HG02938 (cell line): ENCODE data around the gene VAMP5.
A peak's percentile ranks its signal among the peaks of the same experiment; 100 is the strongest.
"Not testable (repeated sequence)": the region's sequence is repeated elsewhere in the genome, so short reads cannot be mapped to it uniquely, and the experiment has no call there.

ENCODE experiments used
- ATAC-seq: cut with Tn5 transposase; IDR thresholded peaks from one replicate; pipeline ENCODE4 v1.9.1; 2021; ENCODE audit warnings: mild to moderate bottlenecking, moderate library complexity; ENCODE audit not compliant: unreplicated experiment

The VAMP5 gene

DNA sequence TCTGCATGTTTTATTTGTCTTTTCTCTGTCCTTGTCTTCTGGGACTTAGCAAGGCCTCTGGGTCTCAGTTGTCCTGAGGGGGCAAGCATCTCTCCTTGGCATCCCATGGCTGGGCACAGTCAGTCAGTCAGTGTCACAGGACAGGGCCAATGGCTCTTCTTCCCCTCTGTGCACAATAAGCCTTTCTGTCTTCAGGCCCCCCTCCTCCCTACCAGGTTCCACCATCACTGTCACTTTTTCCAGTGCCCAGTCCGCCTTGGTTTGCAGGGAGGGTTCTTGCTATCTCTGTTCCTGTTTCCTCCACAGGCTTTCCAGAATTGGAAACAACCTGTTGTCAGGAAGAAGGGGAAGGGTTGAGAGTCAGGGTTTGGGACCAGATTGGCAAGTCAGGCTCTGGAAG is 1.7 kb upstream of the VAMP5 start:
- no peak for ATAC-seq

DNA sequence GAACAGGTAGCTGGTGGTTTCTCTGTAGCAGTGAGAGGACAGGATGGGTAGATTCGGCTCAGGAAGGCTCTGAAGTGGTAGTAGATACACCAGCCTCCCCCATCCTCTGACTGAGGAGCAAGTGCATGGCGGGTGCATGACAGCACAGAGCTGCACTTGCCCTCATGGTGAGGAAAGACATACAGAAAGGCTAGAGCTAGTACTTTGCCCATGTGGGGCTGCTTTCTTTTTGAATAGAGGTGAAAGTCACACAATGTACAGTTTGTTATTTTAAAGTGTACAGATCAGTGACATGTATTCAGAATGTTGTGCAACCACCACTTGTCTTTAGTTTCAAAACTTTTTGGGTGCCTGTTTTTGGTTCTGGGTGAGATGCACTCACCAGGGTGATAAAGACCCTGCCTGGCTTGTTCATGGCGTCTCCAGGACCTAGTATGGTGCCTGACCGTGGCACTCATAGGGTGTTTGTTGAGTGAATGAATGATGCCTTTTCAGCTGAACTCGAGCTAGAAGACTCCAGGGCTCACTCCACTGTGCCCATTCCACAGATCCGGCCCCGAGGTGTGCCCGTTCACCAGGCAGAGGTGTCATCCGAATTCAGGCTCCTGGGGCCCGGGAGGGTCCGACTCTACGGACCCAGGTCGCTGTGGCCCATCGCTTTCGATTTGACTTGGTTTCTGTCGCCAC is 421 bp upstream of the VAMP5 start:
- peak; percentile 50 for ATAC-seq

DNA sequence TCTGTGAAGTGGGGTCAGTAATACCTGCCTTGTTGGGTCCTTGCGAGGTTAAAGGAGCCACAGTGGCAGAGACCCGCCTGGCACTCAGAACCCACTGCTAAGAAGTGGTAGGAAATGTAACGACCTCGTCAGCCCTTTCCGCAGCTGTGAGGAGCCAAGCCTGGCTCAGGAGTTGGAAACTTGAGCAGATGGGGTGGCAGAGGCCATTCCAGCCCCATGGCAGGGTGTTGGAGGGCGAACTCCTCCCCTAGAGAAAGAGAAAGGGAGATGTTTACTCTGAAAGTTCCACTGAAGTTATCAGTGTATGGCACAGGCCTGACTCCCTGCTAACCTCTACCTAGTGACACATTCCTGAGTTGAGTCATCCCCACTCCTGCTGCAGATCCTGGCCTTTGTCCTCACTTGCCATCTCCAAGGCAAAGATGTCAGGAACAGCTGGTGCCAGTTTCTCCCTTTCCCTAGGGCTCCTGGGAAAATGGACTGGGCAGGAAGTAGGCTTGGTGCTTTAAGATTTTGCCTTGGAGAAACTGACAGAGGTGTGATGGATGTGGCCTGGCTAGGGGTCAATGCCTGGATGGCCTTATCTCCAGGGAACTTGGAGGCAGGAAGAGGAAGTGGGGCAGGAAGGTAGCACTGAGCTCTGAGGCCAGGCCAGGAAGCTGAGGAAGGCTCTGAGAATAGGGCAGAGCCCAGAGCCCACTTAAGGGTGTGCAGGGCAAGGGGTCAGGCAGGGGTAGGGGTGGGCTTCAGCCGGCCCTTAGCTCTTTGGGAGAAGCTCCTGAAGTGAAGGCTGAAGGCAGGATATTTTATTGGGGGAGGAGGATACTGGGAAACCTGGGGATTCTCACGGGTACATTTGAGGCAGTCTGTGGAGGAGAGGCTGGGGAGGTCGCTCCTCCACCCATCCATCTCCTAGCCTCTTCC is 888 bp downstream of the VAMP5 start:
- ATAC-seq = peak; percentile 48

DNA sequence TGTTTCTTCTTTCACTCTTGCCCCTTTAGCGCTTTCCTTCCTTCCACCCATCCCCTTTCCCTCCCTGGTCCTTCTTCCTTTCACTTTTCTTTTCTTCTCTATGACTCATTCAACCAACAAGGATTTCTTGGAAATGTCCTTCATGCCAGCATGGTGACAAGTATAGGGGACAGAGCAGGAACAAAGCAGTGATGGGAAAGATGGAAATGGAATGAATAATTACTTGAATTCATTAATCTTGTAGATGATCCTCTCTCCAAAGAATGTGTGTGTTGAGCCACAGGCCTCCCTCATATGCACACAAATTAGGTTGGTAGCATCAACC is 1.5 kb downstream of the VAMP5 start:
- no peak for ATAC-seq

DNA sequence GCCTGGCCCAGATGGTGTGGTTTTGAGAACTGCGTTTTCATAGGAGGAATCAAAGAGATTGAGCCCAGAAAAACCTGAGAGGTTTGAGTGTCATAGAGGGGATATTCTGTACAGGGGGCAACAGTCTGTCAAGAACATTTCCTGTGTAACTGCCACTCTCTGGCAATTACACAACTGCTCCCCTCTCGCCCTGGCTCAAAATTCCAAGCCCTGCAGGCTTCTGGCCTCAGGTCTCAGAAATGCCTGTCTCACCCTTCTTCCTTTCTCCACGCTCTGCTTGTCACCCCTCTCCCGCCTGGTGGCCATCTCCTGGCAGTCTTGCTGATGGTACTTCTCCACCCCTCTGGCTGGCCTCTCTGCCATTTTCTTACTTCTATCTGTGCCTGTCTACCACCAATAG is 4.0 kb downstream of the VAMP5 start:
- ATAC-seq = no peak

DNA sequence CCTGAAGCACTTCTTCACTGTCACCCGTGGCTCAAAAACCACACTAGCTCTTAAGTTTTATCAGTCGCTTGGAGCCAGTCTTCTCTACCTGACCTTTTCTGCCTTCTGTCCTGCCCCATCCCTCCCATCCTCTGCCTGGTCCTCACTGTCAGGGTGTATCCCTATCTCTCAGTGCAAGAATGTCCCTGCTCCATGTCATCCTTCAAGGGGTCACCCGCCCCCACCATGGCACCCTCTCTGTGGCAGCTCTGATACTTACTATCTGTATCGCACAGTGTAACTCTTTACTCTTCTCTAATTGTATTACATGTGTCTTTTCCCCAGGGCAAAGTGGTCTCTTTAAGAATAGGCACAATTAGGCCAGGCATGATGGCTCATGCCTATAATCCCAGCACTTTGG is 4.4 kb downstream of the VAMP5 start:
- no peak for ATAC-seq

DNA sequence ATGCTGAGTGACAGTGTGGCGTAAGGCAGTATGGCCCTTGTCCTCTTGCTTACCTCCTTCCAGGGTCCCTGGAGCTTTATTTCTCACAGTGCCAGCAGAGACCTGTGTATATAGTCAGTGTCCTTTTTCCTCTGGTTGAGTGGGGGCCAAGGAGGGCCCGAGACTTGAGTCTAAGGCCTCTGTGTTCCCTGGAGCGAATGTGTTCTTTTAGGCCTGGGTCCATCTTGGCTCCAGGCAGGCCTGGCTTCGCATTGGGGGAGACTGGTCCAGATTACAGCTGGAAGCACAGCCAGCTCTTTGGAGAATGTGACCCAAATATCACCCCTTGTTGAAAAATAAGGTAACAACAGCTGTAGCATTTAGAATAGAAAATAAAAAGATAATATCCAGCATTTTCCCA is 5.0 kb downstream of the VAMP5 start:
- no peak for ATAC-seq

DNA sequence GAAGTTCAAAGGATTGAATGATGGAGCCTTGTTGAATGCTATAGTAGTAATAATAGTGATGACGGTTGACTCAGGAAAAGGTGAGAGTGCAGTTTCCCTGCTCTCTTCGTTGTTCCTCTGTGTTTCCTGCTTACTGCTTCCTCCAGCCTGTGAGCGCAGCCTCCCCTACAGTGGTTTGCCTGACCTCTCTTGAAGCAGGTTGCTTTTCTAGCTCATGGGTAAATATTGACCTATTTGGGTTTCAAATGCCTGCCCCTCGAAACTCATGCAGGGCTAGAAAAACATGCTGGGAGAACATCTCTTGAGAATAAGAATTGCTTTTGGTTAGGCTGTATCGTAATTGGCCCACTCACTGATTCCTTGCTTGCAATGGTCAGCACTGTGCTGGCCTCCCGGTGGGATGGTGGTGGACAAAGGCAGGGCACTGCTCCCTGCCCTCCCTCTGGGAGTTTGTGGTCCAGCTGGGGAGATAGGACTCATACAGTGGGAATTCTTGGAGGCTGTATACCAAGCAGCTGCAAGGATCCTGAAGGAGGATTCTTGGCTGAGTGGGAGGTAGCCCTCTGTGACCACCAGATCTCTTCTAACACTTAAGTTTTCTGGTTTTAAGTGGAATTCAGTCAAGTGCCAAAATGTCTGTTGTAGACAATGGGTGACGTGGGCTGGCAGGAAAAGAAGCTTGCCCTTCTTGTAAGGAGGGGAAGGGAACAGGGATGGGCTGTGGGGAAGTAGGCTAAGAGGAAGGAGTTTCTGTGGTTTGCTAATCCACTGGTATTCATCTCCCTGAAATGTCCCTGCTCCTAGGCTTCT is 6.0 kb downstream of the VAMP5 start:
- no peak for ATAC-seq

DNA sequence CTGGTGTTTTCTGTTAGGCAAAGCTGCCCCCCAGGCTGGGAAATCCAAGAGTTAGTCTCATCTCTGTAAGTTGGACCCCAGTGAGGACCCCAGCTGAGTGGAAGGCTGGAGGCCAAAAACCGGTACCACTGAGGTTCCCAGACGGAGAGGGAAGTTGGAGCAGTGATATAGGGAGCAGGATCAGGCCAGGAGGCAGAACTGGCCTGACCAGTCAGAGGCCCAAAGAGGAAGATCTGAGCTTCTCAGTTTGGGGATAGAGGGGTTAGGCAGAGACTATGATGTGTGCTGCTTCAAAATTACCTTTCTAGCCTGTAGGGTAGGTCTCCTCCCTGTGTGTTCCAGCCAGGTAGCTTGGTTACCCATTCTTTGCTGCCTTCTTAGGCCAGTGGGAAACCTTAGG is 6.7 kb downstream of the VAMP5 start:
- ATAC-seq = no peak

DNA sequence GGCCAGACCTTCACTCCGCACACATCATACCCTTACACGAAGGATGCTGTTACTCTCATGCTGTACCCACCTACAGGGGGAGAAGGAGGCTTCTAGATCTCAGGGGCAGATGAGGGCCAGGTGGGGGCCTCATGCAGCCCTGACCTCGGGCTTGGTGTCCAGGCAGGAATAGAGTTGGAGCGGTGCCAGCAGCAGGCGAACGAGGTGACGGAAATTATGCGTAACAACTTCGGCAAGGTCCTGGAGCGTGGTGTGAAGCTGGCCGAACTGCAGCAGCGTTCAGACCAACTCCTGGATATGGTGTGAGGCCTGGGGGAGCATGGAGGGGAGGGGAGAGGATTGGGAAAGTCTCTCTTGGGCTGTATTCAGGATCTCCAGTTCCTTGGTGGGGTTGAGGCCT is 7.3 kb downstream of the VAMP5 start:
- no peak for ATAC-seq

DNA sequence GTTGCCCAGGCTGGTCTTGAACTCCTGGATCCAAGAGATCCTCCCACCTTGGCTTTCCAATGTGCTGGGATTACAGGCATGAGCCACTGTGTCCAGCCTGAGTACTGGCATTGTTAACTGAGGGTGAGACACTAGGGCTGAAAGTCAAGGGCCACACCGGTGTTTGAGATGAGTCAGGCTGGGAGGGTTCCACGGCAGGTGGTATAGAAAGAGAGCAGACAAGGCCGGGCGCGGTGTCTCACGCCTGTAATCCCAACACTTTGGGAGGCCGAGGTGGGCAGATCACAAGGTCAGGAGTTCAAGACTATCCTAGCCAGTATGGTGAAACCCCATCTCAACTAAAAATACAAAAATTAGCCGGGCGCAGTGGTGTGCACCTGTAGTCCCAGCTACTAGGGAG is 8.1 kb downstream of the VAMP5 start:
- not testable (repeated sequence) for ATAC-seq

DNA sequence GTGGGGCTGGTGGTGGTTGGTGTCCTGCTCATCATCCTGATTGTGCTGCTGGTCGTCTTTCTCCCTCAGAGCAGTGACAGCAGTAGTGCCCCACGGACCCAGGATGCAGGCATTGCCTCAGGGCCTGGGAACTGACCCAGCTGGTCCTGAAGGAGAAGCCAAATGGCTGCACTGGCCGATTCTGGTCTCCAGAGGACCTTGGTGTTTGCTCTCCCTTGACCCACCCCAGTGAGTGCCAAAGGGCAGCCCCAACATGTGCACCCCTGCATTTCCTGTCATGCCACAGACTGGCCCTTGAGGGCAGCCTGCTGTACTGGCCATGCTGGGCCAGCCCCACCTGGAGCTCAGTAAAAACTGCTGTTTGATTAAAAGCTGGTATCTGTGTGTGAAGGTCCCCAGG is 8.8 kb downstream of the VAMP5 start:
- ATAC-seq = no peak

DNA sequence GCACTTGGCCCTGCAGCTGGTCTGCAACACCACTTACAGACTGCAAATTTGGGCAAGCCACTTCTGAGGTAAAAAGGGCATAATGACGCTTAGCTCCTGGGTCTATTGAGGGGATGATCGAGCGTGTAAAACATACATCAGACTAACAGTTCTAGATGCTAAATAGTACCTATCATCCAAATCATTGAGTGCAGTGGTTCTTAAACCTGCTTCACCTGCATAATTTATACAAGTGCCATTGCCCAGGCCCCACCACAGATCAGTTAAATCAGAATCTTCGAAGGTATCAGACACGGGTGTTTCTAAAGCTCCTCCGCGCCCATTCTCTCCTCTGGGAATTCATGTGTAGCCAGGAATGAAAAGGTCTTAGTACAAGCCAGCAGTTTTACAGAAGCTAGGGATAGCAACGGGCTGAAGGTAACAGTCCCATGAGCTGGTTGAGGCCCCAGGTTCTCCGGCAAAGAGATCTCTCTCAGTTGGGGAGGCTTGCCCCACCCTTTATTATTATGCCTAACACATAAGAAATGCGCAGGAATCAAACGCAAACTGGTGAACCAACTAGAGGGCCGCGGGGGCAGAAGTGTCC is 10.6 kb downstream of the VAMP5 start:
- no peak for ATAC-seq

DNA sequence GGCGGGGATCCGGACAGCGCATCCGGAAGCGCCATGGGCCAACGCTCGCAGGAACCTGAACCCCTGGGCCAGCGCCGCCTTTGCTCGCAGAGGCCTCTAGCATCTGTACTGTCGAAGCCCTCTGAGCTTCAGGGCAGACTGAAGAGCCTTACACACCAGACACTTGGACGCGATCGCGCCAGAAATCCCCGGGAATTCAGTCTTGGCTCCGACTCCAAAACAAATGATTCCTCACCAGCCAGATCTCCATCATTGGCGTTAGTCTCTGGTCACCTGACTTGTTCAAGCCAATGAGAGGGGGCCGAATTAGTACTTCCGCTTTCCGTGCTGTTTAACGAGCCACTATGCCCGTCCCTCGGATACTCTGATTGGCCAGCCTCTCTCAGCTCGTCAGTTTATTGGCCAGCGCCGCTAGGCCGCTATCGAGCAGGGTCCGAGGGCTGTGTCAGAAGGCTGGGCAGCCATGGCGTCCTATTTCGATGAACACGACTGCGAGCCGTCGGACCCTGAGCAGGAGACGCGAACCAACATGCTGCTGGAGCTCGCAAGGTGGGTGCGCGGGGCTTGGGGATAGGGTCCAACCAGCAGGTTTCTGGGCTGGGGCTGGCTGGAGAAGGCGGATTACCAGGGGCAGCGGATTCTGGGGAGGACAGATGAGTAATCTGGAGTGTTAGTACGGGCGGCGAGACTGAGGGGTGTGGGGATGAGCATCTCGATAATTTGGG is 11.2 kb downstream of the VAMP5 start, which contains the start of gene RNF181:
Gene RNF181 (plus strand): TSS at position 445 of the 725 bp plus-strand sequence. CDS start 19 bp downstream, at position 464.
- ATAC-seq = peak; percentile 99

DNA sequence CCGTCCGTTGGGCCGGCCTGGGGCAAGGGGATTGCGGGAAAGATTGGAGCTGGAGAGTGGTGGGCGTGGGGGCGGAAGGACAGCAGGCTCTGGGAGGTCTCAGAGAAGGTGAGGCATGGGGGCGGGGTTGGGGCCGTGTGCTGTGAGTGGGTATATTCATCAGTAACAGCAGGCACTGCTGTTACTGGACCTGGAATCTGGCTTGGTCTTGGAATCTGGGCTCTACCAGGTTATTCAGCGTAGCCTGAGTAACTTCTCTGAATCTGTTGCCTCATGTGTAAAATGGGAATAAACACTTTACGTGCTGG is 11.7 kb downstream of the VAMP5 start:
- ATAC-seq = no peak

DNA sequence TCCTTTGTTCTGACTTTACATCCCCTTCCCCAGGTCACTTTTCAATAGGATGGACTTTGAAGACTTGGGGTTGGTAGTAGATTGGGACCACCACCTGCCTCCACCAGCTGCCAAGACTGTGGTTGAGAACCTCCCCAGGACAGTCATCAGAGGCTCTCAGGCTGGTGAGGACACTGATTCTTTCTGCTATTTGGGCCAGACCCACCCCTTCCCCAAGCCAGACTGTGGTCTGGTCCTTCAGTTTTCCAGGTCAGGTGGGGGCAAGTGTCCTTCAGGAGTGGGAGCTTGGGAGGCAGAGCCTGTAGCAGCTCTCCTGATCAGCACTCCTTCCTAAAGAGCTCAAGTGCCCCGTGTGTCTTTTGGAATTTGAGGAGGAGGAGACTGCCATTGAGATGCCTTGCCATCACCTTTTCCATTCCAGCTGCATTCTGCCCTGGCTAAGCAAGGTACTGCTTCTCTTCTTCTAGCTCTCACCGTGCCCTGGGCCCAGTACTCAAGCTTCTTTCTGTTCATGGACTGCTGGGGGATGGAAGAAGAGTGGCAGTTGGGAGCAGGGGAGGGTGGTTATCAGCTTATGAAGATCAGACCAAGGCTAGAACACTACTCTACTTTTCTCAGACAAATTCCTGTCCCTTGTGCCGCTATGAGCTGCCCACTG is 12.4 kb downstream of the VAMP5 start:
- ATAC-seq = no peak

DNA sequence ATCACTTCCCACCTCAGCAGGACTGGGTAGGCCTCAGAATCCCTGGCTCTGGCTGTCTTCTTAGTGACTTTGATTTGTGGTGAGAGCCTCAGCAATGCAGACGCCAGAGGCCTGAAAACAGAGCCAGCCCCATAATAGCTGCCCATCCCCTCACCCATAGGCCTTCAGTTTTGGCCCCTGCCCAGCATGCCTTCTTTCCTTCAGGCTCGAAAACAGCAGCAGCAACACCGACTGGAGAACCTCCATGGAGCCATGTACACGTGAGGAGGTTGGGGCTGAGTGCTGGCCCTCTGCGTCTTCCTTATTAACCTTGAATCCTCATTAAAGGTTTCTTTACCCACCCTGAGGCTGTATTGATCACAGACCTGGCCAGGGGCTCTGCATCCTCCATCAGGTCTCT is 13.0 kb downstream of the VAMP5 start:
- ATAC-seq = no peak

DNA sequence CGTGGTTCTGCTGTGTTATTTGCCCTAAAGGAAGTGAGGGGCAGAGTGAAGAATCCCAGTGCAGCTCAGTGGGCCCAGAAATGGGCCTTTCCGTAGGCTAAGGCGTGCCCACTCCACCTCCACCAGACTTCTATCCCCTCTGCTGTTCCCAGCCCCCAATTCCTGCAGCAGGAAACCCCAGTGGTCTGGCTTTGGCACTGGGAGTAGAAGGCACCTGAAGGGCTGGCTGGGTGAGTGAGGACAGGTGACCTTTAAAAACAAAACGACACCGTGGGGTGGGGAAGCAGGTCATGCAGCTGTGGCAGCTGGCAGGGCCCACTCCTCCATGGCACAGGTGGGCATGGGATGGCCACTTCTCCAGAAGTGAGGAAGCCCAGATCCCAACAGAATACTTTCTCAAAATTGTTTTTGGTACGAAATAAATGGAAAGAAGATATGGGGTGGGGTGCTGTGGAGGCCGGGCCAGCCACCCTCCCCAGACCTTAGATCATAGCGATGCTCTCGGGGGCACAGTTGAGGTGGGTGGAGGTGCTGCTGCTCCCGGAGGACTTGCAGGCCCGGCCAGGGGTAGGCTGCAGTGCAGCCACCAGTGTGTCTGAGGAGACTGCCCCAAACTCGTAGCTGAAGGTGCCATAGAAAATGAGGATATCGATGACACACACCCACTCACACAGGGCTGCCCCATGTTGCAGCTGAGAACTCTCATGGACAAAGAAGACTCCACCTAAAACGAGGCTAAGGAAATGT is 14.5 kb downstream of the VAMP5 start:
- no peak for ATAC-seq

DNA sequence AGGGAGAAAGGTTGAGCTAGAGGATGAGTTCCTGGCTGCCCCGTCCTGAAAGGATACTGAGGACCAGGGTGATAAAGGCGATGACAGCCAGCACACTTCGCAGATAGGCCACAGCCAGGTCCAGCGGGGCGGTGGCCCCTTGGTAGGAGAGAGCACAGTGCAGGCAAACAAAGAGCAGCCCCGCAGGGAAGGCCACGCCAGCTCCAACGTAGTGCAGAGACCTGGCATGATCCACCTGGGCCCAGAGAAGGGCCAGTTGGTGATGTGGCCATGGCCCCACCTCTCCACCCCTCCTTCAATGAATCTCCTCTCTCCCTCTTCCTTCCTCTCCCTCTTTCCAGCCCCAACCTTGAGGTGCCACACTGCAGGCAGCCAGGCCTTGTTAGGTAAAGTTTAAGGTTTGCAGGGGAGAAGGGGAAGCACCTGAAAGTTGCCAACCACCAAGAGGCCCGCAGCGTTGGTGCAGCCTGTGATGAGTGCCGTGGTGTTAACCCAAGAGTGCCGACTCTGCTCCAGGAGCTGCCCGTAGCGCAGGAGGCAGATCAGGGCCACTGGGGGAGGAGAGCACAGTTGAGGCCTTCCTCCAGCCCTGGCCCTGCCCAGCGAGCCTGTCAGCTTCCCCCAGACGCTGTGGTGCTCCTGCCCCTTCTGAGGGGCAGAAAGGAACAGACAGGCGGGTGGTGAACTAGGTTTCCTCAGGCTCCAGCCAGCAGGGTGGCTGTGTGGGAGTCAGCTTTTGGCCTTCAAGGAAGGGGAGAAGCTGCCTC is 15.4 kb downstream of the VAMP5 start:
- ATAC-seq = no peak
